ENCODE measurements around the gene FAM13C.
"Not testable (repeated sequence)": the region's sequence is repeated elsewhere in the genome, so short reads cannot be mapped to it uniquely, and the experiment has no call there.

FAM13C gene

GRCh38 chr10:59239108-59239507 lies 123.2 kb downstream of the FAM13C start:
- not testable (repeated sequence) for DNase-seq

GRCh38 chr10:59237775-59238174 lies 124.6 kb downstream of the FAM13C start:
- no peak for DNase-seq

DNA sequence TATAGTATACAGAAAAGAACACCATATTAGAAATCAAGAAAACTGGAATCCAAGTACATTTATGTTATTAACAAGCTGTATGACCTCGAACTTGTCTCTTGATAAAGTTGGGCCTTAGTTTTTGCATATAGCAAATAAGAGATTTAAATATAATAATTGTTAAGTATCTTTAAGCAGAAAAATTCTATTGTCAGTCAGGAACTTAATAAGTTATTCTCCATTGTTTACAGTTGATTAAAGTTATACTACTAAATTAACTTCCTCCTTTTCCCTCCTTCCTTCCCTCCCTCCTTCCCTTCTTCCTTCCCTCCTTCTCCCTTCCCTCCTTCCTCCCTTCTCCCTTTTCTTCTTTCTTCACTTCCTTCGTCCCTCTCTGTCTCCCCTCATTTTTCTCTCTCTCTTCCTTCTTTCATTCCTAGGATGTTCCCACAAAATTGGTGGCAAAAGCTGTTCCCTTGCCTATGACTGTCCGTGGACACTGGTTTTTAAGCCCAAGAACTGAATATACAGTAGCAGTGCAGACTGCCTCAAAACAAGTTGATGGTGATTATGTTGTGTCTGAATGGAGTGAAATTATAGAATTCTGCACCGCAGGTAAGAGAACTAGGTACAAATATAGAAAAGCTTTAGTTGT lies 126.2 kb downstream of the FAM13C start:
- DNase-seq, result no peak

- DNase-seq, result peak in 2 of 58 donors; percentile 4 to 24
Measured at GRCh38 chr10:59234816-59235429, 127.4 kb downstream of the FAM13C start.

GRCh38 chr10:59234194-59234593 lies 128.2 kb downstream of the FAM13C start:
- no peak for DNase-seq

DNA sequence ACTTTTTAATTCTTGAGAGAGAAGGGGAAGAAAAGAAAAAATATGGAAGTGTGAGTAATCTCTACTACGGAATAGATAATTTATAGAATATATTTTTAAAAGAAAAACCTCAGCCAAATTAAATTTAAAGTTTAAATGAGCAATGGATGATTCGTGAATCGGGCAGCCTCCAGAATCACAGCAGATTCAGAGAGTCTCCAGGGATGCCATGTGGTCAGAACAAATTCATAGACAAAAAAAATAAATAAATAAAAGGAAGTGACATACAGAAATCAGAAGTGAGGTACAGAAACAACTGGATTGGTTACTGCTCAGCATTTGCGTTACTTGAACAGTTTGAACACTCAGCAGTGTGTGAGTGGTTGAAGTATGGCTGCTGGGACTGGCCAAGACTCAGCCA lies 132.9 kb downstream of the FAM13C start:
- DNase-seq, result no peak

GRCh38 chr10:59227136-59227673 lies 135.1 kb downstream of the FAM13C start:
- peak in 2 of 58 donors; percentile 5 to 13 for DNase-seq

GRCh38 chr10:59225211-59225610 lies 137.1 kb downstream of the FAM13C start:
- no peak for DNase-seq

- DNase-seq, result not testable (repeated sequence)
Measured at GRCh38 chr10:59223597-59223996, 138.8 kb downstream of the FAM13C start.

DNA sequence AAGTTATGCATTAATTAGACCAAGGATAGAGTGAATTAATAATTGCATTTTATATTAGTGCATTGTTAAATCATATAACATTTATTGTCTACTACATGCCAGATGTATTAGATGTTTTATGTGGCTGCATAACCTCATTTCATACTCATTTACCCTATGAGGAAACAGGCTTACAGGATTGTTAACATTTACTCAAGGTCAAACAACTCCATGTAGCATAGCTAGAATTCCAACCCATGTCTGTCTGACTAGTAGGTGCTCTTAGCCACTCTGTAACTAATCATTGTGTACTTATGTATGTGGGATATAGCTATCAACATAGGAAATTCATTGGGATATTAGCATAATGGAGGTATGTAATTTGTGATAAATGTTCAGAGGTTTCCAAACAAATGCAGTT lies 139.6 kb downstream of the FAM13C start:
- no peak for DNase-seq

DNA sequence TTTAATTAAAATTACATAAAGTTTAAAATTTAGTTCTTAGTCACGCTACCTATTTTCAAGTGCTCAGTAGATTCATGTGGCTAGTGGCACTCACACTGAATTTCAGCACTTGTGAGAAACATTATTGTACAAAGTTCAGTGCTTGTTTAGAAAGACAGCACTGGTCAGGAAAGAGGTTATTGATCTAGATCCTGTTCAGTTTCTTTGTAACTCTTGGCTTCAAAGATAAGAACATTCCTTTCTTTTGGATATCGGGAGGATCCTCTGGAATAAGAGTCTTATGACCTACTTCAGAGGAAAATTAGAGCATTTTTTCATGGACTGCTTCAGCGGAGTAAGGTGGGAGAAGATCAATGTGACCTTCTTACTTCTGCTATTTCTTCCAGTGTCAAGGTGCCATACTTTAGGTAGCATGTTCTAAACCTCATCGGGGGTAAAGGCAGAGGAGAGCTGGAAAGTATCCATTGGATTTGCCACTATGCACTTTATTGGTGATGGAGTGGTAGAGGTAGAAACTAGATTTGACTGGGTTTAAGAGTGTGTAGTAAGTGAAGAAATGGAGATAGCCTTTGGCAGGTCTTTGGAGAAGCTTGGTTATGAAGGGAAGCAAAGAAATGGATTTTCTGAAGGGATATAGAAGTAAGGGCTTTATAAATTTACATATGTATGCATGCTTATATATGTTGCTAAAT lies 146.0 kb downstream of the FAM13C start:
- no peak for DNase-seq

- no peak for DNase-seq
Measured at GRCh38 chr10:59214160-59214559, 148.2 kb downstream of the FAM13C start.

GRCh38 chr10:59212301-59212798 lies 150.0 kb downstream of the FAM13C start:
- no peak for DNase-seq

DNA sequence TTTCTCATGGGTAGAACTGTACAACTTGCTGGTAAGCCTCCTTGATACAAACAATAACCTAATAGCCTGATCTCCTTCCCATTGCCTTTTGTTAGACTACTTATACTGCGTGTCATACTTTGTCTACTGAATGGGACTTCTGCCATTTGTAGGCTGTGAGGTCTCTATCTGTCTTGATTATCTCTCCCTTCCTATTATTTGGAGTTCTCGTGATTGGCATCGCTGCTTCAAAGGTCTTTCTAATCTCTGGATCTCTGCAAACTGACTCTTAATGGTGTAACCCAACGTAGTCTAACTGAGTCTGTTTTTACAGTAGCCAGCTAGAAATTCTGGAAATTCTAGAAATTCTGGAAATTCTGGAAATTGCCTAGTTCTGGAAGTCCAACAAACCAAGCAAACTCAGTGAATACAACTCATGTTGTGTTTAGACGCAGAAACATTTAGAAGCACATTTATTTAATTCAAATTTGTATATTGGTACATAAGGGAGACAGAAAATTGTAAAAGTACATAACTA lies 156.1 kb downstream of the FAM13C start:
- no peak for DNase-seq

All from anterior cingulate cortex (tissue), 58 donors.